ENCODE results near the gene ELK1. TPM values are rescaled to one million over a fixed set of nuclear protein-coding genes. Genes with fewer than 3 reads are reported as not detected.
A peak's percentile ranks its signal among the peaks of the same experiment; 100 is the strongest.

Gene ELK1
- total RNA-seq, 4 donors from 2014 or later = 11.6 to 27.5 (median 18.6) TPM

DNA sequence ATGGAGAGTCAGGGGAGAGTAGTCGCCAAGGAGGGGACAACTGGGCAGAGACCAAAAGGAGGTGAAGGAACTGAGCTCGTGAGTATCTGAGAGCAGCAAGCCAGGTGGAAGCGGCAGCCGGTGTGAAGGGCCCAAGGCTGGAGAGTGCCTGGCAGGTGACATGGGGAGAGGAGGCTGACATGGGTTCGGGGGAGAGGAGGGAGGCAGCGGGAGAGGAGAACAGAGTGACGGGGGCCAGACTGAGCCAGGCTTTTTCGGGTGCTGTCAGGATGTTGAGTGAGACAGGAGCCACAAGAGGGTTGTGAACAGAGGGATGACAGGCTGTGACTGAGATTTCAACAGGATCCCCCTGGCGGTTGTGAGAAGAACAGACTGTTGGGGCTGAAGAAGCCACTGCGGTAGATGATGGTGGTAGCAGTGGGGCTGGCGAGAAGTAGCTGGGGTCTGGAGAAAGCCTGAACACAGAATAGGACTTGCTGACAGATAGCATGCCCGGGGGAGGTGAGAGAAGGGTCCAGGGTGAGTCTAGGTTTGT, 5.7 kb downstream of the ELK1 start:
- H3K27me3 ChIP-seq = no peaks in the 10 kb centered on the region
- no peak overlapping the region for H3K4me3 ChIP-seq
- no peaks in the 10 kb centered on the region for H3K9me3 ChIP-seq
- peaks cover 0 to 7% (median 0%) of the 10 kb centered on the region in 4 donors for H3K36me3 ChIP-seq
- no peak overlapping the region for H3K27ac ChIP-seq
- in situ Hi-C loops (cut with MboI; ENCODE audit: low pct_ligation_motif_present in 1 of 4, low pct_unique_long_range_greater_than_20kb in 1 of 4, low sequenced_read_pairs in 3 of 4) = loop anchor here in 1 of 4 donors (10.0 kb wide), 1 partner anchor 80 kb away; the partner anchor contains the start of gene ARAF
- intact Hi-C loops (cut with DNase I; ENCODE audit: low total_unique reads) = no loop called here
- no peak for TF ChIP-seq POLR2A (IDR thresholded peaks at IDR 0.05)
- TF ChIP-seq CTCF (IDR thresholded peaks at IDR 0.05) = peak in 4 of 5 experiments; percentile 14 to 30 (median 24)
- TF ChIP-seq POLR2AphosphoS5 (IDR thresholded peaks at IDR 0.05) = no peak
- 60 to 65% methylated on average over 4 to 12 of the region's 12 CpGs for WGBS, 2 donors (ENCODE audit: low coverage in 1 of 2)
- no peak for DNase-seq
- H3K4me1 ChIP-seq = peaks cover 0 to 12% (median 7%) of the 10 kb centered on the region in 4 donors

- in situ Hi-C loops (cut with MboI; ENCODE audit: low pct_ligation_motif_present in 1 of 4, low pct_unique_long_range_greater_than_20kb in 1 of 4, low sequenced_read_pairs in 3 of 4) (loop anchor here in 1 of 4 donors (10.0 kb wide), 1 partner anchor 79 kb away; the partner anchor contains the start of gene ARAF), intact Hi-C loops (cut with DNase I; ENCODE audit: low total_unique reads) (no loop called here)
- peaks cover 0 to 11% (median 0%) of the 10 kb centered on the region in 4 donors for H3K36me3 ChIP-seq
- WGBS, 2 donors (ENCODE audit: low coverage in 1 of 2) = 42% methylated on average over 2 of the region's 2 CpGs; no CpG with 5 or more reads in 1 of the 2 donors
- peaks cover 0 to 6% (median 2%) of the 10 kb centered on the region in 4 donors for H3K4me1 ChIP-seq
- no peak for DNase-seq
- H3K4me3 ChIP-seq = no peak overlapping the region
- TF ChIP-seq CTCF (IDR thresholded peaks at IDR 0.05) = peak in 3 of 5 experiments; percentile 8 to 23 (median 13)
- TF ChIP-seq EP300 (IDR thresholded peaks at IDR 0.05; ENCODE audit: low read depth) = no peak
- no peaks in the 10 kb centered on the region for H3K9me3 ChIP-seq
- H3K27me3 ChIP-seq = no peaks in the 10 kb centered on the region
- no peak overlapping the region for H3K27ac ChIP-seq
Observed at GRCh38 chrX:47643926-47644325, 6.4 kb downstream of the ELK1 start.

GRCh38 chrX:47638816-47639215, 11.5 kb downstream of the ELK1 start:
- DNase-seq = no peak
- Histone ChIP-seq H3K36me3 (peaks cover 0 to 11% (median 0%) of the 10 kb centered on the region in 4 donors), H3K4me3 (no peak overlapping the region), H3K9me3 (no peaks in the 10 kb centered on the region), H3K27ac (no peak overlapping the region), H3K4me1 (no peaks in the 10 kb centered on the region), H3K27me3 (no peaks in the 10 kb centered on the region)
- TF ChIP-seq CTCF (IDR thresholded peaks at IDR 0.05) (no peak), POLR2A (IDR thresholded peaks at IDR 0.05) (no peak), EP300 (IDR thresholded peaks at IDR 0.05; ENCODE audit: low read depth) (no peak), POLR2AphosphoS5 (IDR thresholded peaks at IDR 0.05) (no peak)
- intact Hi-C loops (cut with DNase I; ENCODE audit: low total_unique reads) (loop anchor here (10.0 kb wide), 1 partner anchor 64 kb away; no protein-coding TSS in a partner anchor), in situ Hi-C loops (cut with MboI; ENCODE audit: low pct_ligation_motif_present in 1 of 4, low pct_unique_long_range_greater_than_20kb in 1 of 4, low sequenced_read_pairs in 3 of 4) (no loop called here)
- WGBS, 2 donors (ENCODE audit: low coverage in 1 of 2) = 87% methylated on average over 14 of the region's 14 CpGs; no CpG with 5 or more reads in 1 of the 2 donors

DNA sequence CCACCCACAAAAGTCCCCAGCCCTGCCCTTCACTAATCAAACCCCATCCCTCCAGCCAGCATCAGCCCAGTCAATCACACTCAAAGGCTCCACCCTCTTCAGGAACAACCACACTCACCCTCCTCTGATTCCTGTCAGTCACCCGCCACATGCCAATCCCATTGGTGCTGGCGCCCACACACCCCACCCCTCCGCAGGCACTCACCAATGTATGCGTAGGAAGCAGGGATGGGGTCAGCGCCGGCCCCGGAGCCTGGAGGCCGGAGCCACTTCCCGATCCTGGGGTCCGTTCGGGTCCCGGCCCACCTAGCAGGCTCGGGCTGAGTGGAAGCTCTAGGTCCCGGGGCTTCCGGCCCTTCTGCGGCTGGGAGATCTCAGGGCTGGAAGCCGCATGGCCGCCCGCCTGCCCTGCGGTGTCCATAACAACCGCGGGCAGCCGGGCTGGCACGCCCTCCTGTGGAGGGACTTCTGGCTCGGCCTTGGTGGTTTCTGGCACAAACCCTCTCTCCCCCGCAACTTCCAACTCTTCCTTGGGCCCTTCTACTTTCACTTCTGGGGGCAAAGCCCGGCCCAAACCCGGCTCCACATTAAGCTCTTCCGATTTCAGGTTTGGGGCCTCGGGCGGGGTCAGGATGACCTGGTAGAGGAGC, 12.7 kb downstream of the ELK1 start:
- intact Hi-C loops (cut with DNase I; ENCODE audit: low total_unique reads) (loop anchor here (10.0 kb wide), 1 partner anchor 63 kb away; no protein-coding TSS in a partner anchor), in situ Hi-C loops (cut with MboI; ENCODE audit: low pct_ligation_motif_present in 1 of 4, low pct_unique_long_range_greater_than_20kb in 1 of 4, low sequenced_read_pairs in 3 of 4) (no loop called here)
- Histone ChIP-seq H3K36me3 (peaks cover 0 to 11% (median 0%) of the 10 kb centered on the region in 4 donors), H3K4me1 (no peaks in the 10 kb centered on the region), H3K27me3 (no peaks in the 10 kb centered on the region), H3K4me3 (peak overlapping the region in 1 of 4 donors; percentile 34), H3K9me3 (no peaks in the 10 kb centered on the region), H3K27ac (no peak overlapping the region)
- WGBS, 2 donors (ENCODE audit: low coverage in 1 of 2) = 84% methylated on average over 31 of the region's 31 CpGs; no CpG with 5 or more reads in 1 of the 2 donors
- TF ChIP-seq POLR2AphosphoS5 (IDR thresholded peaks at IDR 0.05) (no peak), CTCF (IDR thresholded peaks at IDR 0.05) (peak in 1 of 5 experiments; percentile 6), POLR2A (IDR thresholded peaks at IDR 0.05) (no peak)
- DNase-seq = peak; percentile 28
